Esophagus squamous epithelium (tissue), 5 donors: ENCODE results near the gene LPIN1. TPM values are rescaled to one million over a fixed set of nuclear protein-coding genes. Genes with fewer than 3 reads are reported as not detected.

Experiments used
- DNase-seq: peaks from one replicate; lab custom pipeline; 2025; lab: John Stamatoyannopoulos, UW
- H3K27ac ChIP-seq, 4 donors: fragments of 200-600 bp; sonication (generic); one replicate each; pipeline ENCODE4 v1.5.1; 2016 to 2019; ENCODE audit warnings: mild to moderate bottlenecking in 1 of 4
- H3K27me3 ChIP-seq, 4 donors: fragments of 200-600 bp; sonication (generic); 1 replicate in 3 of 4; 2 replicates in 1 of 4; pipeline versions ENCODE4 v1.5.1 to v1.6.0; 2017 to 2021; ENCODE audit warnings: antibody characterized with exemption in 1 of 4
- H3K36me3 ChIP-seq, 3 donors: fragments of 200-600 bp; sonication (generic); one replicate each; pipeline ENCODE4 v1.5.1; 2016 to 2019
- H3K4me1 ChIP-seq, 3 donors: fragments of 200-600 bp; sonication (generic); one replicate each; pipeline ENCODE4 v1.5.1; 2017 to 2019
- H3K4me3 ChIP-seq, 4 donors: fragments of 200-600 bp; sonication (generic); 1 replicate in 3 of 4; 2 replicates in 1 of 4; pipeline ENCODE4 v1.5.1; 2016 to 2019; ENCODE audit warnings: mild to moderate bottlenecking in 2 of 4, moderate library complexity in 1 of 4
- H3K9me3 ChIP-seq, 3 donors: fragments of 200-600 bp; sonication (generic); one replicate each; pipeline ENCODE4 v1.5.1; 2016 to 2019
- POLR2A ChIP-seq, 4 donors: fragments of 450-650 bp; IDR thresholded peaks; one replicate each; pipeline ENCODE4 v1.6.1; 2017; ENCODE audit warnings: antibody characterized with exemption in 4 of 4, mild to moderate bottlenecking in 4 of 4, moderate library complexity in 3 of 4
- WGBS, 2 donors: methylation state at CpG; one replicate each; pipeline ENCODE4 v1.1.5; 2018; 5-methylcytosine and 5-hydroxymethylcytosine counted together
- intact Hi-C: fragments of 100-400 bp; cut with DNase I; formaldehyde crosslinking; loops from one replicate; pipeline ENCODE4 v1.15.0; 2022
- total RNA-seq, 4 donors: library from RNA; depleted of rRNA; stranded (reverse); fragments of >200 nt; gene quantifications; one replicate each; pipeline ENCODE4 v1.1.0, GENCODE V29; 2016
- TF ChIP-seq, protein P1 (sequence below), 6 experiments: fragments of 450-650 bp in 4 of 6; fragments of 200-600 bp in 2 of 6; sonication (generic) in 2 of 6; IDR thresholded peaks; one replicate each; pipeline ENCODE4 v1.5.1; 2016 to 2019; ENCODE audit warnings: antibody characterized with exemption in 6 of 6, mild to moderate bottlenecking in 4 of 6, moderate library complexity in 4 of 6
- donor health status: DM: yes; HTN: yes; CAD: no.

LPIN1 gene
- total RNA-seq, 4 donors from 2014 or later = 16.9 to 80.9 (median 39.7) TPM

DNA sequence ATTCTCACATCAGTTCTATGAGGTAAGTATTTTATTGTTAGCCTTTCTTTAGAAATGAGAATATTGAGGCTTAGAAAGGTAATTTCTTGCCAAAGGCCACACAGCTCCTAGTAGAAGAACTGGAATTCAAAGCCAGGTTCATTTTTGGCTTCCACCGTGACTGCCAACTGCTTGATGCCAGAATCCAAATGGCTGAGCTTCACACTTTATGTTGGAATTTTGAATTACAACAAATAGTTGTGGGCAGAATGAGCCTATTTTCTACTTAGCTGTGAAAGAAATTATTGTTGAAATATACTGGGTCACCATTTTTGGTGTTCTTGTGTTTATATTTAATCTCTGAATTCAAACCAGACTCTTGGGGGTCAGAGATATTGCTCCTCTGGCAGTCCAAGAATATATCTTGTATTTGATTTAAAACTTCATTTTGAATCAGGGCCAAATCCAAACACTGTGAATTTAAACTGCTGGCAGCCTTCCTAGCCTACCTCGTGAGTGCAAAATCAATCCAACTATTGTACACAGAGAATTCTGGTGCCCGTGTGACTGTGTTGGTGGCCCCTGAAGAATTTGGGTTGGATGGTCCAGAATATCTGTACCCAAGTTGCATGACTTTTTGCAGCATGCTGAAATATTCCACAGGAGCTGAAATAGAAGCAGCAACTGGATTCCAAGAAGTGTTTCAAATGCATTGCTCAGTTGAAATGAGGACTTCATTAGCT is 35.6 kb upstream of the LPIN1 start:
- H3K27ac ChIP-seq = peak overlapping the region in 3 of 4 donors; percentile 50 to 74 (median 58)
- no peaks in the 10 kb centered on the region for H3K36me3 ChIP-seq
- H3K4me3 ChIP-seq = peak overlapping the region in 2 of 4 donors; percentile 12 to 15
- intact Hi-C loops = no loop called here
- TF ChIP-seq, protein P1, sequence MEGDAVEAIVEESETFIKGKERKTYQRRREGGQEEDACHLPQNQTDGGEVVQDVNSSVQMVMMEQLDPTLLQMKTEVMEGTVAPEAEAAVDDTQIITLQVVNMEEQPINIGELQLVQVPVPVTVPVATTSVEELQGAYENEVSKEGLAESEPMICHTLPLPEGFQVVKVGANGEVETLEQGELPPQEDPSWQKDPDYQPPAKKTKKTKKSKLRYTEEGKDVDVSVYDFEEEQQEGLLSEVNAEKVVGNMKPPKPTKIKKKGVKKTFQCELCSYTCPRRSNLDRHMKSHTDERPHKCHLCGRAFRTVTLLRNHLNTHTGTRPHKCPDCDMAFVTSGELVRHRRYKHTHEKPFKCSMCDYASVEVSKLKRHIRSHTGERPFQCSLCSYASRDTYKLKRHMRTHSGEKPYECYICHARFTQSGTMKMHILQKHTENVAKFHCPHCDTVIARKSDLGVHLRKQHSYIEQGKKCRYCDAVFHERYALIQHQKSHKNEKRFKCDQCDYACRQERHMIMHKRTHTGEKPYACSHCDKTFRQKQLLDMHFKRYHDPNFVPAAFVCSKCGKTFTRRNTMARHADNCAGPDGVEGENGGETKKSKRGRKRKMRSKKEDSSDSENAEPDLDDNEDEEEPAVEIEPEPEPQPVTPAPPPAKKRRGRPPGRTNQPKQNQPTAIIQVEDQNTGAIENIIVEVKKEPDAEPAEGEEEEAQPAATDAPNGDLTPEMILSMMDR (IDR thresholded peaks at IDR 0.05) = no peak
- no peak for TF ChIP-seq POLR2A (IDR thresholded peaks at IDR 0.05)
- H3K9me3 ChIP-seq = no peaks in the 10 kb centered on the region
- no peak for DNase-seq
- no peaks in the 10 kb centered on the region for H3K27me3 ChIP-seq
- WGBS, 2 donors = 25 to 38% methylated on average over 3 of the region's 3 CpGs
- peaks cover 0 to 25% (median 9%) of the 10 kb centered on the region in 3 donors for H3K4me1 ChIP-seq

DNA sequence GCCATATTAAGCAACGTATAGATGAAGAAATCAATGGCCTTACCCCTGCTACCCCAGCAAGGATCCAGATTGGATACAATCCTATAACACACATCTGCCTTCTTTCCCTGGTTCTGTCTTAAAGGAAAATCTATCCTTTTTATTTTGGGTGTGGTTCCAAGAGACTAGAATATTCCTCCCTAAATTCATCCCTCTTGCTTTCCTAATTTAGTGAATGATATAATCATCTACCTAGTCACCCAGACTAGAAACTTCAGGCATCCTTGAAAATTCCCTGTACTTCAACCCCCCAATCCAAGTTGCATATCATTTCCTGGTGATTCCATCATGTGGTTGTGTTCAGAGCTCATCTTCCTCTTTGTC is 35.1 kb upstream of the LPIN1 start:
- TF ChIP-seq, protein P1 (IDR thresholded peaks at IDR 0.05) = no peak
- TF ChIP-seq POLR2A (IDR thresholded peaks at IDR 0.05) = no peak
- H3K36me3 ChIP-seq = no peaks in the 10 kb centered on the region
- intact Hi-C loops = no loop called here
- H3K27me3 ChIP-seq = peaks cover 0 to 4% (median 0%) of the 10 kb centered on the region in 4 donors
- peak overlapping the region in 2 of 4 donors; percentile 12 to 15 for H3K4me3 ChIP-seq
- H3K27ac ChIP-seq = peak overlapping the region in 2 of 4 donors; percentile 58 to 74
- 67 to 100% methylated on average over 1 of the region's 1 CpG for WGBS, 2 donors
- DNase-seq = no peak
- H3K9me3 ChIP-seq = no peaks in the 10 kb centered on the region
- H3K4me1 ChIP-seq = peaks cover 0 to 26% (median 9%) of the 10 kb centered on the region in 3 donors

DNA sequence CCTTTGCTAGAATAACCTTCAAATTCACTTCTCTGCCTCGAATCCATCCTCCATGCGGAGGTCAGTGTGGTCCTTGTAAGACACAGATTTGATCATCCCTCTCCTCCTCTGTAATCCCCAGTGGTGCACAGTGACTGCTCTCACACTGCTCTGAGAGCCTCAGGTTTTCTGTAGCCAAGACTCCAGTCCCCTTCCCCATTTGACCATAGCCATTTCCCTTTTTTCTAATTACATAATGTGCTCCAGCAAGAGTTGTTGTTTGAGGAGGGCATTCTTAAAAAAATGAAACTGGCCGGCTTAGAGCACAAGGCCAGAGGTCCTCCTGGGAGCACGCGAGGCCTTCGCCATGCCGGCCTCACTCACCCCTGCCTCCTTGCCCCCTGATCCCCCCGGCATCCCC is 34.7 kb upstream of the LPIN1 start:
- Histone ChIP-seq H3K4me3 (peak overlapping the region in 2 of 4 donors; percentile 12 to 15), H3K36me3 (no peaks in the 10 kb centered on the region), H3K4me1 (peaks cover 0 to 30% (median 9%) of the 10 kb centered on the region in 3 donors), H3K9me3 (no peaks in the 10 kb centered on the region), H3K27ac (no peak overlapping the region), H3K27me3 (peaks cover 0 to 6% (median 0%) of the 10 kb centered on the region in 4 donors)
- no peak for DNase-seq
- intact Hi-C loops = no loop called here
- 71 to 84% methylated on average over 8 of the region's 8 CpGs for WGBS, 2 donors
- TF ChIP-seq, protein P1 (IDR thresholded peaks at IDR 0.05) = no peak
- no peak for TF ChIP-seq POLR2A (IDR thresholded peaks at IDR 0.05)

DNA sequence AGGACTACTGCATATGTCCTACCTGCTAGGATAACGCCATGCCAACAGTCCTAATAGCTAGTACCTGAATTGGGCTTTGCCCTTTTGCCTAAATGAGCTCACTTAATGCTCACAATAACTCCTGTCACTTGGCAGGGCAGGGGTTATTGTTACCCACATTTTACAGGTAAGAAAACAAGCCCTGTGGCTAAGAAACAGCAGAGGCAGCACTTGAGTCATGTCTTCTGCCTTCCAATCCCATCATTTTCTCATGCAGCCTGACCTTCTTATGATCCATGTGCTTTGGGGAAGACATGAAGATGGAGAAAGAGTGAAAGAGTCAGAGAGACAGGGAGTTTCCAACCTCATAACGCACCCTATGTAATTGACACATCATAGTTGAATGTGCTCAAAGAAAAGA is 33.6 kb upstream of the LPIN1 start:
- Histone ChIP-seq H3K27ac (no peak overlapping the region), H3K27me3 (peaks cover 0 to 8% (median 0%) of the 10 kb centered on the region in 4 donors), H3K4me3 (no peak overlapping the region), H3K36me3 (no peaks in the 10 kb centered on the region), H3K4me1 (peaks cover 0 to 34% (median 9%) of the 10 kb centered on the region in 3 donors), H3K9me3 (no peaks in the 10 kb centered on the region)
- 72 to 76% methylated on average over 2 of the region's 2 CpGs for WGBS, 2 donors
- TF ChIP-seq, protein P1 (IDR thresholded peaks at IDR 0.05) = no peak
- TF ChIP-seq POLR2A (IDR thresholded peaks at IDR 0.05) = no peak
- DNase-seq = no peak
- intact Hi-C loops = no loop called here

DNA sequence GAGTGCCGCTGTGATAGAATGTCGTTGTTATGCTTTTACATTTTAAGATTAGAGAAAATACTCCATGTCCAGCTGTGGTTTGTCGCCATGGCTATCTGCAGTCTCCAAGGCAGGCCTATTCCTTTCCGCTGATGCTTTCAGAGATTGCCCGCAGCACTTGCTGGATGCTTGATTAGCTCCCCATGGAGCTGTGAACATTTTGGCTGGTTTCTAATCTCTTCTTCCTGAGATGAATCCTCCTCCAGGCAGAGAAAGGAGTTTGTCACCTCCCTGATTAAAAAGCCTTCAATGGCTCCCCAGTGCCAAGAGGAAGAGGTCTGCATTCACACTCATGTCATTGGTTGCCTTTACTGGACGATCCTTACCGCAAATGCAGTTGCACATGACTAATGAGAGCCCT is 32.6 kb upstream of the LPIN1 start:
- no peak for DNase-seq
- no peak overlapping the region for H3K4me3 ChIP-seq
- no peak overlapping the region for H3K27ac ChIP-seq
- no peaks in the 10 kb centered on the region for H3K36me3 ChIP-seq
- no peak for TF ChIP-seq POLR2A (IDR thresholded peaks at IDR 0.05)
- TF ChIP-seq, protein P1 (IDR thresholded peaks at IDR 0.05) = no peak
- 88 to 94% methylated on average over 7 of the region's 7 CpGs for WGBS, 2 donors
- peaks cover 0 to 34% (median 9%) of the 10 kb centered on the region in 3 donors for H3K4me1 ChIP-seq
- H3K9me3 ChIP-seq = no peaks in the 10 kb centered on the region
- intact Hi-C loops = no loop called here
- H3K27me3 ChIP-seq = peaks cover 0 to 11% (median 0%) of the 10 kb centered on the region in 4 donors
